Measurements from ENCODE around the gene BAIAP2. TPM values are rescaled to one million over a fixed set of nuclear protein-coding genes. Genes with fewer than 3 reads are reported as not detected.

Gene BAIAP2
- total RNA-seq, 2 donors from 2014 or later = 9.9 to 15.6 TPM

DNA sequence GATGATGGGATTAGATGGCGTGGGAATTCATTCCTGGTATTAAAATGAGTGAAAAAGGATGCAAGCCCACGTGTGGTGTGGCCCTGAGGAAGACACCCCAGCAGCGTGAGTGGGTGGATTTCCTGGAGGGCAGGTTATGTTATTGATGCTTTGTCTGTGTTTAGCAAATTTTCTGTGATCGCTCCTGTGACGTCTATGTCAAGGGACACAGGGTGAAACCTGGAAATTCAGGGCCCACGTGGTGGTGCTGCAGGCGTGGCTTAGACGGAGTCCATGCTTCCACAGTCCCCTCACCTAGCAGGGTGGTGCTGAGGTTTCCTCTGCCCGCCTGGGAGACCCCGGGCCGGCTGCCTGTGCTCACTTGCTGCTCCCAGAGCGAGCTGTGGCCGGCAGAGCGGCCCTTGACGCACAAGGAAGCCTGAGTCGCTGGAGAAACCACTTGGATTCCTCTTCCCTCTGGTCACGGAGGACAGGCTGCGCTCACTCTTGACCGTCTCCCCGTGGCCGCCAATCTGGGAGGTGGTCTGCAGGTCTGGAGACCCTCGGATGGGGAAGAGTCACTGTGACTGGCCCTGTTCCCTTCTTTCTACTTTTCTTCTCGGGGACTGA is 23.4 kb downstream of the BAIAP2 start:
- ATAC-seq (ENCODE audit: insufficient number of reproducible peaks, low FRiP score, low read depth) (no peak), DNase-seq (ENCODE audit: low spot score) (no peak)
- no peaks in the 10 kb centered on the region for H3K9me3 ChIP-seq
- H3K36me3 ChIP-seq = no peaks in the 10 kb centered on the region
- TF ChIP-seq, protein P1, sequence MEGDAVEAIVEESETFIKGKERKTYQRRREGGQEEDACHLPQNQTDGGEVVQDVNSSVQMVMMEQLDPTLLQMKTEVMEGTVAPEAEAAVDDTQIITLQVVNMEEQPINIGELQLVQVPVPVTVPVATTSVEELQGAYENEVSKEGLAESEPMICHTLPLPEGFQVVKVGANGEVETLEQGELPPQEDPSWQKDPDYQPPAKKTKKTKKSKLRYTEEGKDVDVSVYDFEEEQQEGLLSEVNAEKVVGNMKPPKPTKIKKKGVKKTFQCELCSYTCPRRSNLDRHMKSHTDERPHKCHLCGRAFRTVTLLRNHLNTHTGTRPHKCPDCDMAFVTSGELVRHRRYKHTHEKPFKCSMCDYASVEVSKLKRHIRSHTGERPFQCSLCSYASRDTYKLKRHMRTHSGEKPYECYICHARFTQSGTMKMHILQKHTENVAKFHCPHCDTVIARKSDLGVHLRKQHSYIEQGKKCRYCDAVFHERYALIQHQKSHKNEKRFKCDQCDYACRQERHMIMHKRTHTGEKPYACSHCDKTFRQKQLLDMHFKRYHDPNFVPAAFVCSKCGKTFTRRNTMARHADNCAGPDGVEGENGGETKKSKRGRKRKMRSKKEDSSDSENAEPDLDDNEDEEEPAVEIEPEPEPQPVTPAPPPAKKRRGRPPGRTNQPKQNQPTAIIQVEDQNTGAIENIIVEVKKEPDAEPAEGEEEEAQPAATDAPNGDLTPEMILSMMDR (IDR thresholded peaks at IDR 0.05) = no peak
- no peak overlapping the region for H3K4me3 ChIP-seq
- H3K4me1 ChIP-seq (ENCODE audit: control insufficient read depth in 1 of 2, low read depth in 2 of 2) = peaks cover under 1% of the 10 kb centered on the region in 2 donors
- no peak overlapping the region for H3K27ac ChIP-seq
- no peaks in the 10 kb centered on the region for H3K27me3 ChIP-seq (replicated peaks; ENCODE audit: insufficient read depth)

DNA sequence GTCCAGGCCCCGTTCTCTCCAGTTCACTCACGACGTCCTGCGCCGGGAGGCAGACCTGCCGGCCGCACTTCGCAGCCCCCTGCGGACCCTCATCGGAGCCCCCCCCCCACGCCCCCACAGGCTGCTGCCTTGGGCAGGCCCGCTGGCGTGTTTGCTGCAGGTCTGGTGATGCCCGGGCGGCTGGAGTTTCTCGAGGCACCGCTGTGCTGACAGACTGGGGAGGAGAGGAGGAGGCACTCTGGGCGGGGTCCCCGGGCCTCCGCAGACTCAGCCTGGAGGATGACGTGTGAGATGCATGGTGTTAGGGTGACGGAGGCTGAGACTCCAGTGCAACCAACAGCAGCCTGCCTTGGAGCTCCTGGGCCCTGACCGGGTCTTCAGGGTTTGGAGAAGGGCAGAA is 24.1 kb downstream of the BAIAP2 start:
- no peaks in the 10 kb centered on the region for H3K4me1 ChIP-seq (ENCODE audit: control insufficient read depth in 1 of 2, low read depth in 2 of 2)
- TF ChIP-seq, protein P1 (IDR thresholded peaks at IDR 0.05) = no peak
- H3K4me3 ChIP-seq = no peak overlapping the region
- no peaks in the 10 kb centered on the region for H3K36me3 ChIP-seq
- no peaks in the 10 kb centered on the region for H3K9me3 ChIP-seq
- DNase-seq (ENCODE audit: low spot score) = no peak
- H3K27me3 ChIP-seq (replicated peaks; ENCODE audit: insufficient read depth) = no peaks in the 10 kb centered on the region
- ATAC-seq (ENCODE audit: insufficient number of reproducible peaks, low FRiP score, low read depth) = no peak
- H3K27ac ChIP-seq = no peak overlapping the region

DNA sequence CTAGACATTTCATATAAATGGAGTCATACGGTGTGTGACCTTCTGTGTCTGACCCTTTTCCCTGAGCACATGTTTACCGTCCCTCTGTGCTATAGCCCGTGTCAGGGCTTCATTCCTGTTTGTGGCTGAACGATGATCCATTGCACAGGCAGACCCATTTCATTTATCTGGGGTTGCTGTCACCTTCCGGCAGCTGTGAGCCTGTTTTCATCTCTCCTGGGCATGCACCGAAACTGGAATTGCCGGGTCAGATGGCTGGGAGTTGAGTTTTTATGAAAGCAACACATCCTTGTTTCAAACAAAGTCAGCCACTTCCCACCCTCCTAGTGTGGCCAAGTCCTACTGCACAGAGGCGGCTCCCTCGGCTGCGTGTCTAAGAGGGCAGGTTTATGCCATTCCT is 25.5 kb downstream of the BAIAP2 start:
- Histone ChIP-seq H3K27me3 (replicated peaks; ENCODE audit: insufficient read depth) (no peaks in the 10 kb centered on the region), H3K36me3 (no peaks in the 10 kb centered on the region), H3K4me1 (ENCODE audit: control insufficient read depth in 1 of 2, low read depth in 2 of 2) (peaks cover 0 to 14% of the 10 kb centered on the region in 2 donors), H3K27ac (no peak overlapping the region), H3K9me3 (no peaks in the 10 kb centered on the region), H3K4me3 (no peak overlapping the region)
- DNase-seq (ENCODE audit: low spot score) (no peak), ATAC-seq (ENCODE audit: insufficient number of reproducible peaks, low FRiP score, low read depth) (no peak)
- TF ChIP-seq, protein P1 (IDR thresholded peaks at IDR 0.05) = no peak

DNA sequence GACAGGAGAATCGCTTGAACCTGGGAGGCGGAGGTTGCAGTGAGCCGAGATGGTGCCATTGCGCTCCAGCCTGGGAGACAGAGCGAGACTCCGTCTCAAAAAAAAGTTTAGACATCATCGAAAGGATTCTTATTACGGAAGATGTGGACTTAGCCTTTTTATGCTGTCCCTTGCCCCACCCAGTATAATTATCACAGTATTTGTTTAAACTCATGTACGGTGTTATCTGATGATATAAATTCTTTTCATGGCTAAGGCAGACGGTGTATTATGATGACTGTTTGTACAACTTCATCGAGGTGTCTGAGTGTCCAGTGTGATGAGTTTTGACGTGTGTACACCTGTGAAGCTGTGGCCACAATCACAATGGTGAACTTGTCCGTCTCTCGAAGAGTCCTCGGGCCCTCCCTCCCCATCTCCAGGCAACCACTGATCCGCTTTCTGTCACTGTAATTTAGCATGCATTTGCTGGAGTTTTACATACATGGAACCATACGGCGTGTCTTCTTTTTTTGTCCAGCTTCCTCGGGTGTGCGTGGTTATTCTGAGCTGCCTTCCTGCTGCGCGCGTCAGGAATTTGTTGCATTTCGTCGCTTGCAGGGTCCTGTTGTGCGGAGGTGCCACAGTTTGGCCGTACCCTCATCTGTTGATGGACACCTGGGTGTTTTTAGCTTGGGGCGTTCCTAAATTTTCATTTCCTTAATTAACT is 26.2 kb downstream of the BAIAP2 start:
- H3K4me1 ChIP-seq (ENCODE audit: control insufficient read depth in 1 of 2, low read depth in 2 of 2) = peaks cover 0 to 14% of the 10 kb centered on the region in 2 donors
- ATAC-seq (ENCODE audit: insufficient number of reproducible peaks, low FRiP score, low read depth) (no peak), DNase-seq (ENCODE audit: low spot score) (no peak)
- no peak overlapping the region for H3K4me3 ChIP-seq
- TF ChIP-seq, protein P1 (IDR thresholded peaks at IDR 0.05) = no peak
- H3K9me3 ChIP-seq = no peaks in the 10 kb centered on the region
- no peaks in the 10 kb centered on the region for H3K36me3 ChIP-seq
- no peaks in the 10 kb centered on the region for H3K27me3 ChIP-seq (replicated peaks; ENCODE audit: insufficient read depth)
- H3K27ac ChIP-seq = no peak overlapping the region

DNA sequence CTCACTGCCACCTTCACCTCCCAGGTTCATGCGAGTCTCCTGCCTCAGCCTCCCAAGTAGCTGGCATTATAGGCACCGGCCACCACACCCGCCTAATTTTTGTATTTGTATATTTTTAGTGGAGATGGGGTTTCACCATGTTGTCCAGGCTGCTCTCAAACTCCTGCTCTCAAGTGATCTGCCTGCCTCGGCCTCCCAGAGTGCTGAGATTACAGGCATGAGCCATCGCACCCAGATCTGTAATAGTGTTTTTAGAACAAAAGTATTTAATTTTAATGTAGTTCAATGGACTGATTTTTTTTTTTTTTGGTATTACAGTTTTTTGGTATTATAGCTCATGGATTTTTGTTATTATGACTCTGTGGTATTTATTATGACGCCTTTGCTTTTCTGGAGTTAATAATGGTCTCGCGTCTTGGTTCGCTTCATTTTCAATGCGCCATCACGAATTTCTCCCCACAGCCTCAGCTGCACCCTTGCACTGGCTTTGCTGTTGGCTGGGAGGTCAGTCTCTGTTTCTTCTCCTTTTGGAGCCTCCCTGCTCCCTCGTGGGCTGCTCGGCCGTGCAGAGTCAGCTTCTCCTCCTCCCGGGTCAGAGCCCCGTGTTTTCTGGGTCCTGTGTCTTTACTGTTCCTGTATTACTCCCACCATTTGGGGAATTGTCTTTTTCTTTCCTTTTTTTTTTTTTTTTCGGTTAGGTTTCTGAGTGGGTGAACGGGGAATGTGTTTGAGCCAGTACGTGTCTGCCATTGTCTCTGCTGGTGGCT is 27.2 kb downstream of the BAIAP2 start:
- TF ChIP-seq, protein P1 (IDR thresholded peaks at IDR 0.05) = no peak
- ATAC-seq (ENCODE audit: insufficient number of reproducible peaks, low FRiP score, low read depth) = no peak
- H3K4me3 ChIP-seq = no peak overlapping the region
- no peak overlapping the region for H3K27ac ChIP-seq
- no peak for DNase-seq (ENCODE audit: low spot score)
- H3K27me3 ChIP-seq (replicated peaks; ENCODE audit: insufficient read depth) = no peaks in the 10 kb centered on the region
- H3K9me3 ChIP-seq = no peaks in the 10 kb centered on the region
- peaks cover 0 to 14% of the 10 kb centered on the region in 2 donors for H3K4me1 ChIP-seq (ENCODE audit: control insufficient read depth in 1 of 2, low read depth in 2 of 2)
- H3K36me3 ChIP-seq = no peaks in the 10 kb centered on the region
